NCI-H510A (cell line): ENCODE results near the gene TSHZ2.
"Not testable (repeated sequence)": the region's sequence is repeated elsewhere in the genome, so short reads cannot be mapped to it uniquely, and the experiment has no call there.

Experiments used
- DNase-seq: peaks from one replicate; lab custom pipeline; 2025; lab: John Stamatoyannopoulos, UW

The TSHZ2 gene

GRCh38 chr20:53513489-53514298 lies 541.5 kb downstream of the TSHZ2 start:
- no peak for DNase-seq

DNA sequence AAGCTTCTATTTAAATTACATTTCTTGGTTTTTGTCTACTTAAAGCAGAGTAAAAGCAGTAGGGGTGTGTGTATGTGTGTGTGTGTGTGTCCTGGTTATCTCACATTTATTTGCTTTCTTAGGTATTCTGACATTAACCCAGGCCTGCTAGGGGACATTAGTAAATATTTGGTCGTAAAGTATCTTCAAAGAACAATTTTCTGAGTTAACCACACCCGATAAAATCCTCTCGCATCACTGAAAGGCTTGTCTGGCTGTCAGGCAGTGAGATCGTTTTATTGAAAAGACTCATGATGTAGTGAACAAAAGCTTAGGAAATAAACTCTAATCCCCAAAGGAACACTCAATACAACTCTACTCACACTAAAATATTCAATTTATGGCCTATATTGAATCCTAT lies 543.6 kb downstream of the TSHZ2 start:
- no peak for DNase-seq

DNA sequence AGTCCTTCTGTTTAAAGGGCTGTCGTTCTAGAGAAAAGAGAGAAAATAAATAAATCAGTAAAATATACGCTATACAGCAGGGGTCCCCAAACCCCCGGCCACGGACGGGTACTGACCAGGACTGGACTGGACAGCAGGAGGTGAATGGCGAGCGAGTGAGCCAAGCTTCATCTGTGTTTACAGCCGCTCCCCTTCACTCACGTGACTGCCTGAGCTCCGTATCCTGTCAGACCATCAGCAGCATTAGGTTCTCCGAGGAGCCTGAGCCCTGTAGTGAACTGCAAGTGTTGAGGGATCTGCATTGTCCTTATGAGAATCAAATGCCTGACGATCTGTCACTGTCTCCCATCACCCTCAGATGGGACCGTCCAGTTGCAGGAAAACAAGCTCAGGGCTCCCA lies 545.0 kb downstream of the TSHZ2 start:
- no peak for DNase-seq

DNA sequence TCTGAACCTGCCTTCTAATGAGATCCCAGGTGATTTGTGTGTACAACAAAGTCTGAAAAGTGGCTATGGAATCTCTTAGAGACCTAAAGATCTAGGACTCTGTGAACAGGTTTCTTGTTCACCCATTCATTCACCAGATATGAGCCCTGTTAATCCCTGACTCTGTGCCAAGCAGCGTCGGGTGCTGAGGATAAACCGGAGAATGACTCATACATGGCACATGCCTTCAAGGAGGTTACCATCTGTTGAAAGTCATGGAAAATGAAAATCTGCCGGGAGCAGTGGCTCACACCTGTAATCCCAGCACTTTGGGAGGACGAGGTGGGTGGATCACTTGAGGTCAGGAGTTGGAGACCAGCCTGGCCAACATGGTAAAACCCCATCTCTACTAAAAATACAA lies 549.3 kb downstream of the TSHZ2 start:
- not testable (repeated sequence) for DNase-seq

DNA sequence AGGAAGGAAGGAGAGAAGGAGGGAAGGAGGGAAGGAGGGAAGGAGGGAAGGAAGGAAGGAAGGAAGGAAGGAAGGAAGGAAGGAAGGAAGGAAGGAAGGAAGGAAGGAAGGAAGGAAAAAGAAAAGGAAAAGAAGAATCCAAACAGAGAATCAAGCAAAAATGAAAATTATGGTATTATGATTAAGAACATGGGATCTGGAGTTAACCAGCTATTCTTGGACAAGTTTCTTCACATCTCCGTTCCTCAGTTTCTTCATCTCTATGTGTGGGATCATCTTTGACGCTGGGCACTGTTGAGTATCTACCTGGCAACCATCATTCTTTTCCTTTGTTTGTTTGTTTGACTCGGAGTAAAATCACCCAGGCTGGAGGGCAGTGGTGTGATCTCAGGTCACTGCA lies 549.9 kb downstream of the TSHZ2 start:
- DNase-seq, result no peak

DNA sequence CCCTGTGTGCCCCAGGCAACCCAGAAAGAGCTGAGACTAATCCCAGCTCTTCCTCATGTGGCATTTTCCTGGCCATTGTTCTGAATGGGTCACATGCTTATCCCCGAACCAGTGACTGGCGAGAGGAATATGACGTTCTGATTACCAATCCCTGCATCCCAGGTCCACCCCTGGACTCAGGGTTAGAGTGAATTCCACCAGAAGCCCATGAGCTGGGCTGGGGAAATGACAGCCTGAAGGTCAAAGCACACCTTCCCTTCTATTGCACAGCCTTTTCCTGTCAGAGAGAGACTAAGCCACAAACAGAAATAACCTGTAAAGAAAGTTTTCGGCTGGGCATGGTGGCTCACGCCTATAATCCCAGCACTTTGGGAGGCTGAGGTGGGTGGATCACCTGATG lies 550.5 kb downstream of the TSHZ2 start:
- DNase-seq, result no peak

GRCh38 chr20:53523615-53524014 lies 551.5 kb downstream of the TSHZ2 start:
- DNase-seq, result not testable (repeated sequence)

DNA sequence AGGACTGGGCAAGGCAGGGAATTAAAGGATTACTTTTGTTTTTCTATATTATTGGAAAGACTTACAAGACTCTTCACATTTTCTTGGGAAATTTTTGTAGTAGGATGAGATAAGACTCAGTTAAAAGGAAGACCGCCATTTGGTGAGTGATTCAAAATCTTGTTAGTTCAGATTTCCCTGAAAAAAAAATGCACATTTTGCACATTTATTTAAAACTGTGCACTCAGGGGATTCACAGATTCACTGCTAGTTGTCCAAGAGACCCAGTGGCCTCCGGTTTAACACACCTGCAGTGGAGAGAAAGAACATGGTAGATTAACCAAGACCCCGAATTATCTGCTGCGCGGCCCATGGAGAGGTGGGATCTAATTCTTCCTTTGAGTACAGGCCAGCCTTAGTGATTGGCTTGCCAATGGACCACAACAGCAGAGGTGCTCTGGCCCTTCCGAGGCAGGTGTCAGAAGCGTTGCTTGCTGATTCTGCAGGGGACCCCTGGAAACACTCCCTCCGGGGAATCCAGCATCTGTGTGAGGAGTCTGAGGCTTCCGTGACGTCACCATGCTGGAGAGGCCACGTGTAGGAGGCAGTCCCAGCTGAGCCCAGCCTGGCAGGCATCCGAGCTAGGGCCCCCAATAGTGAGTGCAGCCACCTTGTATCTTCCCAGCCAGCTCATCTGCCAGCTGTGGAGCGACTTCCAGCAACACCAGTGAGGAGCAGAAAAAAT lies 552.6 kb downstream of the TSHZ2 start:
- DNase-seq, result no peak

GRCh38 chr20:53527196-53527595 lies 555.0 kb downstream of the TSHZ2 start:
- DNase-seq, result no peak

GRCh38 chr20:53529658-53530057 lies 557.5 kb downstream of the TSHZ2 start:
- no peak for DNase-seq

DNA sequence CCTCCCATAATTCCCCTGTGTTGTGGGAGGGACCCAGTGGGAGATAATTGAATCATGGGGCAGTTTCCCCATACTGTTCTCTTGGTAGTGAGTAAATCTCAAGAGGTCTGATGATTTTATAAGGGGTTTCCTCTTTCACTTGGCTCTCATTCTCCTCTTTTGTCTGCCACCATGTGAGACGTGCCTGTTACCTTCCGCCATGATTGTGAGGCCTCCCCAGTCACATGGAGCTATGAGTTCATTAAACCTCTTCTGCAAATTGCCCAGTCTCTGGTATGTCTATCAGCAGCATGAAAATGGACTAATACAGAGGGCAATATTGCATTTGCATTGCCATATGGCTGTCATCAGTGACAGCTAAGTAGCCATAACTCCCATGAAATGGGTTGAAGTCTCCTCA lies 558.3 kb downstream of the TSHZ2 start:
- DNase-seq, result no peak

- not testable (repeated sequence) for DNase-seq
Observed at GRCh38 chr20:53532654-53533312, 560.6 kb downstream of the TSHZ2 start.

- no peak for DNase-seq
Observed at GRCh38 chr20:53533500-53533899, 561.3 kb downstream of the TSHZ2 start.

GRCh38 chr20:53534037-53534436 lies 561.9 kb downstream of the TSHZ2 start:
- DNase-seq, result no peak

DNA sequence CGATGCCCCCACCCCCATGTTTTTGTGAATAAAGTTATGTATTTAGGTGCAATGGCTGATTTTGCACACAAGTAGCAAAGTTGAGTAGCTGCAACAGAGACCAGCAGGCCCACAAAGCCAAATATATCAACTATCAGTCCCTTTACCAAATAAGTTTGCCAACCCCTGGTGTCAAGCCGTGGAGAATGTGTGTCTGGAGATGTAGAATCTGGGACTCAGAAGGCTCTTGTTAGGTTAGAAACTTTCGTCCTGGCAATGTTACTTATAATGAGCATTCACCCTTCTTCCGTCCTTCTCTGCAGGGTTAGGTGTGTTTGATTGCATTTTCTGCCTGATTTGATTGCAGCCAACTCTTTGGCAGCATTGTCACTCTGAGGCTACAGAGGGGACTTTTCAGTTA lies 563.7 kb downstream of the TSHZ2 start:
- no peak for DNase-seq

GRCh38 chr20:53536382-53536781 lies 564.2 kb downstream of the TSHZ2 start:
- not testable (repeated sequence) for DNase-seq

DNA sequence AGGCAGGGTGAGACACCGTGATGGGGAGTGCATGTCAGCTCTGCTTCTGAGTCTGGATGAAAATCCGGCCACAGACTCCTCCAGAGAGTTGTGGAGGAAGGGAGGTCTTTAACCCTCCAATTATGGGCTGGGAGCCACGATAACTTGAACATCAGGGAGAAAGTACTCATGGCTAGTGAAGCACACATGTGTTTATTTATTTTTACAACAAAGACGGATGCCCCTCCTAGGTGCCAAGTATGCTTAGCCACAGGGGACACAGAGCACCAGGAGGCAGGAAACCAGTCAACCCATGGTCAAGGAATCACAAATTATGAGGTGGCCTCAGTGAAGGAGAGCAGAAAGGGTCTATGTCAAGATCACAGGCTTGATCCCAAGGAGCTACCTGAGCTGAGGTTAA lies 567.4 kb downstream of the TSHZ2 start:
- no peak for DNase-seq
